Activated CD4-positive, alpha-beta memory T cell treated with anti-CD3 and anti-CD28 coated beads, Interleukin-2, amount 10 ng/mL, durations not matched to agents 7 days and 5 days (primary cell): ENCODE results near the gene FDXR. TPM values are rescaled to one million over a fixed set of nuclear protein-coding genes. Genes with fewer than 3 reads are reported as not detected.
"Not testable (repeated sequence)": the region's sequence is repeated elsewhere in the genome, so short reads cannot be mapped to it uniquely, and the experiment has no call there.

Experiments
- CTCF ChIA-PET: fragments of 350-600 bp; sonication (Branson Sonifier 250); formaldehyde crosslinking; loops from one replicate; lab custom pipeline; 2021; ENCODE audit warnings: antibody characterized with exemption, inconsistent platforms; lab: Charles Lee
- POLR2A ChIA-PET: fragments of 350-600 bp; sonication (Branson Sonifier 250); formaldehyde crosslinking; loops from one replicate; lab custom pipeline; 2021; ENCODE audit warnings: antibody characterized with exemption; lab: Charles Lee
- DNase-seq: peaks from one replicate; pipeline ENCODE4 v3.0.0-alpha.2; 2020
- H3K27ac Mint-ChIP-seq: one replicate; pipeline ENCODE4 v1.8.0; 2021; ENCODE audit warnings: mild to moderate bottlenecking, mixed read lengths
- H3K27me3 Mint-ChIP-seq: one replicate; pipeline ENCODE4 v1.8.0; 2021; ENCODE audit warnings: mixed read lengths
- H3K36me3 Mint-ChIP-seq: one replicate; pipeline ENCODE4 v1.8.0; 2021; ENCODE audit warnings: low read depth, mixed read lengths
- H3K4me1 Mint-ChIP-seq: one replicate; pipeline ENCODE4 v1.8.0; 2021; ENCODE audit warnings: mixed read lengths
- H3K4me3 Mint-ChIP-seq: one replicate; pipeline ENCODE4 v1.8.0; 2021; ENCODE audit warnings: mild to moderate bottlenecking, mixed read lengths
- H3K9me3 Mint-ChIP-seq: one replicate; pipeline ENCODE4 v1.8.0; 2021; ENCODE audit warnings: mixed read lengths
- total RNA-seq, 2 experiments: library from RNA; stranded (reverse); gene quantifications; one replicate each; pipeline ENCODE4 v1.2.3, GENCODE V29; 2021

Gene FDXR
- total RNA-seq, 2 experiments from 2014 or later: 22.9 to 24.0 TPM

DNA sequence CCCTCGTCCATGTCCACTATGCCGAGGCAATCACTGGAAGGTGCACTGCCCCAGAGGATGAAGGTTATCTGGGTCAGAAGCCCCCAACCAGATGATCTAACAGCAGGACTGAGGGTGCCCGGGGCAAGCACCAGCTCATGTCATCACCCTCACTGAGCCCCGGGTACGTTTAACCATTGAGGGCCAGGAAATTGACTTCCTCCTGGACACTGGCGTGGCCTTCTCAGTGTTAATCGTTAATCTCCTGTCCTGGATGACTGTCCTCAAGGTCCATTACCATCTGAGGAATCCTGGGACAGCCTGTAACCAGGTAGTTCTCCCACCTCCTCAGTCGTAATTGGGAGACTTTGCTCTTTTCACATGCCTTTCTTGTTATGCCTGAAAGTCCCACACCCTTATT lies 38.6 kb upstream of the FDXR start:
- H3K27ac Mint-ChIP-seq, H3K4me3 Mint-ChIP-seq, POLR2A ChIA-PET, H3K9me3 Mint-ChIP-seq, CTCF ChIA-PET, DNase-seq, H3K36me3 Mint-ChIP-seq, H3K27me3 Mint-ChIP-seq, H3K4me1 Mint-ChIP-seq: not testable (repeated sequence)

DNA sequence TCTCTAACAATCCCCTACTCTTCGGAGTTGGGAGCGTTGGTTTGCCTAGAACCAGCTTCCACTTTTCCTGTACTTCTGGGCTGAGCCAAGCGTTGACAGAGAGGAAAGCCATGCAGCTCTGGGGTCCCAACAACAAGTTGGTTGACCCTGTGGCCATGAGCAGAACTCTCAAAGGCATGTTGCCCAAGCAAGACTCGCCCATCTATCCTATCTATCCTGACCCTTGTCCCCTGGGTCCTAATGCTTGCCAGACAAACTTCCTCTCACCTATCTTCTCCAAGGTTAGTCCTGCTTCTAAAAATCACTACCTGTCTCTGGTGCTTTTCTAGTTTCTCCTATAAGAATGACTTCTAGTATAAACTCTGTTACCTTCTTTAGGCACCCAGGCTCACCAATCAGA lies 36.3 kb upstream of the FDXR start:
- CTCF ChIA-PET: interaction anchor here (0.6 kb wide), 1 partner anchor 65 kb away, joined by 3 read pairs; no protein-coding TSS in a partner anchor
- H3K9me3 Mint-ChIP-seq, H3K27me3 Mint-ChIP-seq, H3K27ac Mint-ChIP-seq, H3K4me1 Mint-ChIP-seq, H3K36me3 Mint-ChIP-seq, POLR2A ChIA-PET, DNase-seq, H3K4me3 Mint-ChIP-seq: not testable (repeated sequence)

DNA sequence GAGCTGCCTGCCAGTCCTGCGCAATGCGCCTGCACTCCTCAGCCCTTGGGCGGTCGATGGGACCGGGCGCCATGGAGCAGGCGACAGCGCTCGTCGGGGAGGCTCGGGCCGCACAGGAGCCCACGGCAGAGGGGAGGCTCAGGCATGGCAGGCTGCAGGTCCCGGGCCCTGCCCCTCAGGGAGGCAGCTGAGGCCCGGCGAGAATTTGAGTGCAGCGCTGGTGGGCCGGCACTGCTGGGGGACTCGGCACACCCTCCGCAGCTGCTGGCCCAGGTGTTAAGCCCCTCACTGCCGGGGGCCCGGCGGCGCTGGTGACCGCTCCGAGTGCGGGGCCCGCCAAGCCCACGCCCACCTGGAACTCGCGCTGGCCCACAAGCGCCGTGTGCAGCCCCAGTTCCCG lies 34.2 kb upstream of the FDXR start:
- no peaks in the 10 kb centered on the region for H3K9me3 Mint-ChIP-seq
- ChIA-PET CTCF (interaction anchor here (1.1 to 1.7 kb wide), 2 partner anchors 54 to 198 kb away, joined by 3 to 5 read pairs; no protein-coding TSS in a partner anchor), POLR2A (interaction anchor here (1.6 kb wide), 1 partner anchor 34 kb away, joined by 4 read pairs; the partner anchor contains the start of gene FDXR)
- H3K27me3 Mint-ChIP-seq: peaks cover 6% of the 10 kb centered on the region
- no peak for DNase-seq
- H3K27ac Mint-ChIP-seq: no peak overlapping the region
- no peak overlapping the region for H3K4me3 Mint-ChIP-seq
- no peaks in the 10 kb centered on the region for H3K36me3 Mint-ChIP-seq
- no peaks in the 10 kb centered on the region for H3K4me1 Mint-ChIP-seq

DNA sequence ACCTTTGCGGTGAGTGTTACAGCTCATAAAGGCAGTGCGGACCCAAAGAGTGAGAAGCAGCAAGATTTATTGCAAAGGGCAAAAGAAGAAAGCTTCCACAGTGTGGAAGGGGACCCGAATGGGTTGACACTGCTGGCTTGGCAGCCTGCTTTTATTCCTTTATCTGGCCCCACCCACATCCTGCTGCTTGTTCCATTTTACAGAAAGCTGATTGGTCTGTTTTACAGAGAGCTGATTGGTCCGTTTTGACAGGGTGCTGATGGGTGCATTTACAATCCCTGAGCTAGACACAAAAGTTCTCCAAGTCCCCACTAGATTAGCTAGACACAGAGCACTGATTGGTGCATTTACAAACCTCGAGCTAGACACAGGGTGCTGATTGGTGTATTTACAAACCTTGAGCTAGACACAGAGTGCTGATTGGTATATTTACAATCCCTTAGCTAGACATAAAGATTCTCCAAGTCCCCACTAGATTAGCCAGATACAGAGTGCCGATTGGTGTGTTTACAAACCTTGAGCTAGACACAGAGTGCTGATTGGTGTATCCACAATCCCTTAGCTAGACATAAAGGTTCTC lies 33.5 kb upstream of the FDXR start:
- not testable (repeated sequence) for H3K4me1 Mint-ChIP-seq, H3K36me3 Mint-ChIP-seq, H3K27me3 Mint-ChIP-seq, H3K9me3 Mint-ChIP-seq, H3K27ac Mint-ChIP-seq, H3K4me3 Mint-ChIP-seq, DNase-seq
- ChIA-PET CTCF (interaction anchor here (0.6 to 1.7 kb wide), 6 partner anchors 41 to 297 kb away, joined by 3 to 9 read pairs (median 3); no protein-coding TSS in a partner anchor), POLR2A (interaction anchor here (1.6 kb wide), 1 partner anchor 33 kb away, joined by 4 read pairs; the partner anchor contains the start of gene FDXR)

DNA sequence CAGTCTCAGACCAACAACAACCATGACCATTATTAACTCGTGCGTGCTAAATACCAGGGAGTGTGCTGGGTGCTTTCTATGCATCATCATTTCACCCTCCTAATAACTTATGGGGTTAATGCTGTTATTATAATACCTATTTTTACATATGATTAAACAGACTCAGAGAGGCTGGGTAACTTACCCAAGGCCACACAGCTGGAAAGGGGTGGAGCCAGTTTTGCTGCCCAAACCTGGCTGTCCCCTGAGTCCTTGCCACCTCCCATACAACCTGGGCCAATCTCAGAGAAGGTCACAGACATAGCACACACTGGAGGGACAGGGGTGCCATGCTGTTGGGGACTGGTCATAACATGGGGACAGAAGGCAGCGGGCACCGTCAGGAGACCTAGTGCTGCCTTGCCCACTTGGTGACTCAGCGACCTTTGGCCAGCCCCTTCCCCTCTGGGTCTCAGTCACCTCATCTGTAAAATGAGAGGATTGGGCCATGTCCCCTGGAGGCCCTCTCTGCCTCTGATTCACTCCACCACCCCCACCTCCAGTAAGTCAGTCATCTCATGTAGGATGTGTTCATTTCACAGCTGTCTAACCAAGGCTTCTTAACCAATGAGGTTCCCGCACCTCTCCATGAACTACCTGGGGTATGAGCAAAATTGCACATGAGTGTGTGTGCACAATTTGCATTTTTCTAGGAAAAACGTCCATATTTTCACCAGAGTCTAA lies 32.1 kb upstream of the FDXR start:
- Mint-ChIP-seq H3K27ac (no peak overlapping the region), H3K36me3 (no peaks in the 10 kb centered on the region), H3K4me3 (no peak overlapping the region), H3K27me3 (peaks cover 9% of the 10 kb centered on the region), H3K9me3 (no peaks in the 10 kb centered on the region), H3K4me1 (no peaks in the 10 kb centered on the region)
- ChIA-PET CTCF (interaction anchor here (1.7 kb wide), 1 partner anchor 53 kb away, joined by 9 read pairs; no protein-coding TSS in a partner anchor), POLR2A (no interaction called here)
- DNase-seq: no peak

DNA sequence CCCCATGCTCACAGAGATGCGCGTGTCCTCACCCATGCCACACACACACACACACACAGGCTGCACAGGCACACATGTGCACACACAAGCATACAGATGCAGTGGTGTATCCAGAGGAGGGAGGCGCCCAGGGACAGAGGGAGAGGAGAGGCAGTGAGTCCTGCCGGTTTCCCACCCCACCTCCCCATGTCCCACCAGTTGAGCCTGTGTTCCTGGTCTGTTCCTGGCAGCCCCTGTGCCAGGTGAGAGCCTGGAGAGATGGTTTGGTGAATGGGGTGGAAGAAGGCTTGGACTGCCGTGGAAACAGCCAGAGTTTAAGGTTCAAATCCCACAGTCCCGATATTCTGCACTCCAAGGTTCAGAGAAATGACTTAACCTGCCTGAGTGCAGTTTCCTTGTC lies 30.9 kb upstream of the FDXR start:
- ChIA-PET POLR2A (no interaction called here), CTCF (no interaction called here)
- Mint-ChIP-seq H3K36me3 (no peaks in the 10 kb centered on the region), H3K27ac (no peak overlapping the region), H3K9me3 (no peaks in the 10 kb centered on the region), H3K27me3 (peaks cover 12% of the 10 kb centered on the region), H3K4me1 (no peaks in the 10 kb centered on the region), H3K4me3 (no peak overlapping the region)
- DNase-seq: no peak

DNA sequence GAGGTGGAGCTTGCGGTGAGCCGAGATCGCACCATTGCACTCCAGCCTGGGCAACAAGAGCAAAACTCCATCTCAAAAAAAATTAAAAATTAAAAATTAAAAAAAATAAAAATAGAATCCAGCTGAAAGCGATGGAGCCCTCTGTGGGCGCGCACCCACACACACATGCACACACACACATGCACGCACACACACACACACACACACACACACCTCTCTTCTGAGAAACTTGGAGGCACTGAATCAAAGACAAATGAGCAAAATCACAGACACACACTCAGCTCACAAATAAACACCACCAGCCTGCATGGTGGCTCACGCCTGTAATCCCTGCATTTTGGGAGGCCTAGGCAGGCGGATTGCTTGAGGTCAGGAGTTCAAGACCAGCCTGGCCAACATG lies 30.2 kb upstream of the FDXR start:
- H3K4me1 Mint-ChIP-seq: no peaks in the 10 kb centered on the region
- H3K27me3 Mint-ChIP-seq: peaks cover 15% of the 10 kb centered on the region
- ChIA-PET POLR2A (no interaction called here), CTCF (no interaction called here)
- no peaks in the 10 kb centered on the region for H3K36me3 Mint-ChIP-seq
- no peak for DNase-seq
- no peaks in the 10 kb centered on the region for H3K9me3 Mint-ChIP-seq
- H3K27ac Mint-ChIP-seq: no peak overlapping the region
- no peak overlapping the region for H3K4me3 Mint-ChIP-seq

DNA sequence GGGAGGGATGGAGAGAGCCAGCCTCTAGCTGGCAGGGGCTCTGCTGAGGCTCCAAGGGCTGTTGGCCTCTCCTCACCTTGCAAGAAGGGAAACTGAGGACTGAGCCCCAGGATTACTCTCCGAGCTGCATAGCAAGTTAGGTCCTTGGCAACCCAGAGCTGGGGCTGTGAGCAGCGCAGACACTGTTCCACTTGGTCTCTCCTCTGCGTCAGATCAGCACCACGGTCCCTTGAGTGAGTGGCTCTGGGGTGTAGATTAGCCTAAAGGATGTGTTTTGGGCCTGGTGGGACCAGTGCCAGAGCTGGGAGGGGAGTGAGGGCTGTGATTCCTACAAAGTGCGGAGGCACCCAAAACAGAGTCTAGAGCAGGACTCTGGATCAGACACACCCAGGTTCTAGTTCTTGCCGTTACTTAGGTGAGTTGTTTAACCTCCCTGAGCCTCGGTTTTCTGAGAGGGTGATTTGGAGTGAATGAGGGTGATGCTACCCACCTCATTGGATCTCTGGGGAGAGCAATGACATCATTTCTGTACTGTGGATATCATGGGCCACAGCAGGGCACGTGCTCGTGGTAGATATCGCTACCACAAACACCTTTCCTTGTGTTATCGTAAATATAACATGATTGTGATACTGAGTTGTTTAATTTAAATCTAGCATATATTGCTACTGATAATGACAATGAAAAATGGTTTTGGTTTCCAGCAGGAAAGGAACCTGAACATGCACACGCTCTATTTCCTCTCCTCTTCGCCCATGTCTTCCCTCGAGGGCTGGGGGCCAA lies 28.8 kb upstream of the FDXR start:
- no peaks in the 10 kb centered on the region for H3K9me3 Mint-ChIP-seq
- POLR2A ChIA-PET: no interaction called here
- no peaks in the 10 kb centered on the region for H3K36me3 Mint-ChIP-seq
- H3K4me3 Mint-ChIP-seq: no peak overlapping the region
- CTCF ChIA-PET: no interaction called here
- no peaks in the 10 kb centered on the region for H3K4me1 Mint-ChIP-seq
- no peak overlapping the region for H3K27ac Mint-ChIP-seq
- peaks cover 22% of the 10 kb centered on the region for H3K27me3 Mint-ChIP-seq
- no peak for DNase-seq

DNA sequence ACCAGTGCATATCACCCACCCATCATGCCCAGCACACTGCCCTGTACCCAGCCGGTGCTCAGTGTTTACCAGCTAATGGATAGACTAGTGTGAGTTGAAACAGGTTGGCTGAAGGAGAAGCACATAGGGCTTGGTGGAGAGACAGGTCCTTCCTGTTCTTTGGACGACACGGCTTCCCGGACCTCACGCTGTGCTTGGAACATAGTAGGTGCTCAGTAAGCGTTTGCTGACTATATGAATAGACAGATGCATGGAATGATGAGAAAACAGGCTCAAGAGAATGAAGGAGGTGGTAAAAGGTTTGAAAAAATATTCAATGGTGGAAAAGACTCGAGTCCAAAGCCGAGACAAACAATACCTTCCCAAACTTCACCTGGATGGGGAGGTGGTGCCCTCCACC lies 27.4 kb upstream of the FDXR start:
- H3K9me3 Mint-ChIP-seq: no peaks in the 10 kb centered on the region
- no peak overlapping the region for H3K27ac Mint-ChIP-seq
- DNase-seq: no peak
- H3K4me1 Mint-ChIP-seq: no peaks in the 10 kb centered on the region
- H3K4me3 Mint-ChIP-seq: no peak overlapping the region
- CTCF ChIA-PET: interaction anchor here (1.0 kb wide), 1 partner anchor 24 kb away, joined by 3 read pairs; the partner anchor contains the start of gene OTOP2
- peaks cover 34% of the 10 kb centered on the region for H3K27me3 Mint-ChIP-seq
- H3K36me3 Mint-ChIP-seq: no peaks in the 10 kb centered on the region
- POLR2A ChIA-PET: no interaction called here

DNA sequence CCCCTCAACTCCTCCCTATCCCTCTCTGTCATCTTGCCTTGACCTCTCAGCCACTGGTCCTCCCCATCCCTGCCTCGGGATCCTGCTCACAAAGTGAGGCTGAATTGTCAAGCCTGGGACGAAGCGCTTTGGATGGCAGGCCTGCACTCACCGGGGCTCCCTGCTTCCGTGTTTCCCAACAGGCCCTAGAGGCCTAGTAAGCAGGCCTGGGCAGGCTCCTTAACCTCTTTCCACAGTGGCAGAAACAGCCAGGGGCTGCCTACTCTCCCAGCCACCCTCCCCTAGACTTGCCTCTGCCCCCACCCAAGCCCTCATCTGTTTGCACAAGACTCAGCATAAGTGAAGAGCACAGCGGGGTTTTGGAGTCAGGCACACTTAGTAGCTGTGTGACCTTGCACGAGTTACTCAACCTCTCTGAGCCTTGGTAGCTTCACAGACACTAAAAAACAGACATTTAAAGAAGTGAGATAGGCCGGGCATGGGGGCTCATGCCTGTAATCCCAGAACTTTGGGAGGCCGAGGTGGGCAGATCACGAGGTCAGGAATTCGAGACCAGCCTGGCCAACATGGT lies 25.7 kb upstream of the FDXR start:
- H3K36me3 Mint-ChIP-seq: no peaks in the 10 kb centered on the region
- no peak overlapping the region for H3K4me3 Mint-ChIP-seq

DNA sequence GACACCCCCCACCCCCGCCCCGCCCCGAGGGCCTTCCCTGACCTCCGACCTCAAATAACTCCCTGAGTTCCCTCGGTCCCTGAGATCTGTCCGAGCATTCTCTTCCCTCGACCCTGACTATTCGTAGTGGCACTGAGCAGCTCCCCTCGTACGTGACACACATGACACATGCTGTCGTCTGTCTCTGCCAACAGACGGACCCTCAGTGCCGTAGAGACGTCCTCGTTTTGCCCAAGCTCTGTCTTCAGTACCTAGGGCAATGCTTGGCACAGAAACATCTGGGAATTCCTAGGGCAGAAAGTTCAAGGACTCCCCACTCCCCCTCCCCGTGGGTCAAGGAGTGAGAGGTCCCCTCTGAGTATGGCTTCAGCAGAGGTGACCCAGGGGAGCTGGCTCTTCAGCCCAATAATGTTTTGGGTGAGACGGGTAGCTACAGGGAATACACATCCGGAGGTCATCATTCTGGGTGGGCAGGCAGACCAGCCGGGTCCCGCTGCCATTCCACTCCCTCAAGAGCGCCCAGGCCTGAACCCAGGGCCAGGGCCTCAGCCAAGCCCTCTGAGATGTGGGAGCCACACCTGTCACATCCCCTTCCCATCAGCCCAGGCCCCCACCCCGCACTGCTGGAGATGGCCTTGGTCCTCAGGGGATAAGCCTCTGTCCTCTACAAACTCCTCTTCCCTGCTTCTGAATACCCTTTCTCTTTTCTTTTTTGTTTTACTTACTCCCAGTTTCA lies 21.3 kb upstream of the FDXR start:
- no peaks in the 10 kb centered on the region for H3K9me3 Mint-ChIP-seq
- ChIA-PET CTCF (no interaction called here), POLR2A (interaction anchor here (1.0 kb wide), 1 partner anchor 21 kb away, joined by 4 read pairs; the partner anchor contains the start of gene FDXR)
- no peak for DNase-seq
- H3K27me3 Mint-ChIP-seq: peaks cover 57% of the 10 kb centered on the region
- H3K4me1 Mint-ChIP-seq: peaks cover 2% of the 10 kb centered on the region
- H3K27ac Mint-ChIP-seq: no peak overlapping the region
- H3K36me3 Mint-ChIP-seq: no peaks in the 10 kb centered on the region
- H3K4me3 Mint-ChIP-seq: no peak overlapping the region

More for the DNA sequence above, 25.7 kb upstream of the FDXR start:
- no peaks in the 10 kb centered on the region for H3K9me3 Mint-ChIP-seq
- no peak for DNase-seq
- H3K4me1 Mint-ChIP-seq: peaks cover 2% of the 10 kb centered on the region
- no peak overlapping the region for H3K27ac Mint-ChIP-seq
- CTCF ChIA-PET: no interaction called here
- peaks cover 46% of the 10 kb centered on the region for H3K27me3 Mint-ChIP-seq
- POLR2A ChIA-PET: no interaction called here
